Measurements from ENCODE around the gene KLHL4. TPM values are rescaled to one million over a fixed set of nuclear protein-coding genes. Genes with fewer than 3 reads are reported as not detected.

The KLHL4 gene
- total RNA-seq, 1 experiment from 2014 or later, result not detected

DNA sequence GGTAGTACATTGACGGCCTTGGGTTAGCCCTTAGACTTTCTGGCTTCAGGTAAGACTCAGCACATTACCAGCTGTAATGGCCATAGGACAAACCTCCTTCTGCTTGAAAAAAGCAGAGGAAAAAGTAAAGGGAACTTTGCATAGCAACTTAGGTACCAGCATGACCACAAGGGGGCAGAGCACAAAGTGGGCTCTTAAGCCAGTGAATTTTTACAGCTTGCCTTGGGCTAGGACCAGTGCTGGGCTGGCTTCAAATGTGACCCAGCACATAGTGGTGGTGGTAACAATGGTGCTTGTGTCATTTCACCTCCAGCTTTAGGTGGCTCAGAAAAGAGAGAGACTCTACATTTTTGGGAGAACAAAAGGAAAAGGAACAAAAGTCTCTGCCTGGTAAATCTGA is 66.1 kb downstream of the KLHL4 start:
- Histone ChIP-seq H3K4me3 (ENCODE audit: low read depth, low read length) (no peak overlapping the region), H3K27me3 (replicated peaks; ENCODE audit: control insufficient read depth, insufficient read depth, low read length) (no peaks in the 10 kb centered on the region), H3K9me3 (no peaks in the 10 kb centered on the region), H3K36me3 (ENCODE audit: control insufficient read depth, insufficient read depth, low read length) (no peaks in the 10 kb centered on the region), H3K4me1 (no peaks in the 10 kb centered on the region)
- peak in 1 of 2 experiments; percentile 10 for DNase-seq
- no peak overlapping the region for H3K4me3 Mint-ChIP-seq (ENCODE audit: unreplicated experiment)
- no peaks in the 10 kb centered on the region for H3K9me3 Mint-ChIP-seq (ENCODE audit: unreplicated experiment)
- H3K4me1 Mint-ChIP-seq (ENCODE audit: low read depth, unreplicated experiment), result no peaks in the 10 kb centered on the region
- H3K36me3 Mint-ChIP-seq (ENCODE audit: insufficient read depth, unreplicated experiment), result no peaks in the 10 kb centered on the region
- no peak overlapping the region for H3K27ac Mint-ChIP-seq (ENCODE audit: unreplicated experiment)
- no TSS peak for BruUV-seq (replicated peaks)
- POLR2A ChIA-PET, result no interaction called here
- TF ChIP-seq, protein P1, sequence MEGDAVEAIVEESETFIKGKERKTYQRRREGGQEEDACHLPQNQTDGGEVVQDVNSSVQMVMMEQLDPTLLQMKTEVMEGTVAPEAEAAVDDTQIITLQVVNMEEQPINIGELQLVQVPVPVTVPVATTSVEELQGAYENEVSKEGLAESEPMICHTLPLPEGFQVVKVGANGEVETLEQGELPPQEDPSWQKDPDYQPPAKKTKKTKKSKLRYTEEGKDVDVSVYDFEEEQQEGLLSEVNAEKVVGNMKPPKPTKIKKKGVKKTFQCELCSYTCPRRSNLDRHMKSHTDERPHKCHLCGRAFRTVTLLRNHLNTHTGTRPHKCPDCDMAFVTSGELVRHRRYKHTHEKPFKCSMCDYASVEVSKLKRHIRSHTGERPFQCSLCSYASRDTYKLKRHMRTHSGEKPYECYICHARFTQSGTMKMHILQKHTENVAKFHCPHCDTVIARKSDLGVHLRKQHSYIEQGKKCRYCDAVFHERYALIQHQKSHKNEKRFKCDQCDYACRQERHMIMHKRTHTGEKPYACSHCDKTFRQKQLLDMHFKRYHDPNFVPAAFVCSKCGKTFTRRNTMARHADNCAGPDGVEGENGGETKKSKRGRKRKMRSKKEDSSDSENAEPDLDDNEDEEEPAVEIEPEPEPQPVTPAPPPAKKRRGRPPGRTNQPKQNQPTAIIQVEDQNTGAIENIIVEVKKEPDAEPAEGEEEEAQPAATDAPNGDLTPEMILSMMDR (IDR thresholded peaks at IDR 0.05; ENCODE audit: insufficient read depth in 1 of 2, low read depth in 1 of 2, low read length in 1 of 2, severe bottlenecking in 1 of 2, unreplicated experiment in 1 of 2), result peak; percentile 26 to 35
- no peaks in the 10 kb centered on the region for H3K27me3 Mint-ChIP-seq (ENCODE audit: insufficient read depth, unreplicated experiment)
- CTCF ChIA-PET, result no interaction called here
- intact Hi-C loops (cut with micrococcal nuclease; ENCODE audit: unreplicated experiment), result loop anchor here (1.0 to 10.0 kb wide), 2 partner anchors 81 to 1031 kb away; no protein-coding TSS in a partner anchor

- ChIA-PET CTCF (no interaction called here), POLR2A (no interaction called here)
- Histone ChIP-seq H3K9me3 (no peaks in the 10 kb centered on the region), H3K36me3 (ENCODE audit: control insufficient read depth, insufficient read depth, low read length) (no peaks in the 10 kb centered on the region), H3K27me3 (replicated peaks; ENCODE audit: control insufficient read depth, insufficient read depth, low read length) (no peaks in the 10 kb centered on the region), H3K4me1 (no peaks in the 10 kb centered on the region), H3K4me3 (ENCODE audit: low read depth, low read length) (no peak overlapping the region)
- BruUV-seq (replicated peaks), result no TSS peak
- intact Hi-C loops (cut with micrococcal nuclease; ENCODE audit: unreplicated experiment), result no loop called here
- Mint-ChIP-seq H3K4me1 (ENCODE audit: low read depth, unreplicated experiment) (no peaks in the 10 kb centered on the region), H3K4me3 (ENCODE audit: unreplicated experiment) (no peak overlapping the region), H3K9me3 (ENCODE audit: unreplicated experiment) (no peaks in the 10 kb centered on the region), H3K27ac (ENCODE audit: unreplicated experiment) (no peak overlapping the region), H3K36me3 (ENCODE audit: insufficient read depth, unreplicated experiment) (no peaks in the 10 kb centered on the region), H3K27me3 (ENCODE audit: insufficient read depth, unreplicated experiment) (no peaks in the 10 kb centered on the region)
- DNase-seq, result no peak
- TF ChIP-seq, protein P1 (IDR thresholded peaks at IDR 0.05; ENCODE audit: insufficient read depth in 1 of 2, low read depth in 1 of 2, low read length in 1 of 2, severe bottlenecking in 1 of 2, unreplicated experiment in 1 of 2), result no peak
Observed at GRCh38 chrX:87616371-87616770, 98.8 kb downstream of the KLHL4 start.

DNA sequence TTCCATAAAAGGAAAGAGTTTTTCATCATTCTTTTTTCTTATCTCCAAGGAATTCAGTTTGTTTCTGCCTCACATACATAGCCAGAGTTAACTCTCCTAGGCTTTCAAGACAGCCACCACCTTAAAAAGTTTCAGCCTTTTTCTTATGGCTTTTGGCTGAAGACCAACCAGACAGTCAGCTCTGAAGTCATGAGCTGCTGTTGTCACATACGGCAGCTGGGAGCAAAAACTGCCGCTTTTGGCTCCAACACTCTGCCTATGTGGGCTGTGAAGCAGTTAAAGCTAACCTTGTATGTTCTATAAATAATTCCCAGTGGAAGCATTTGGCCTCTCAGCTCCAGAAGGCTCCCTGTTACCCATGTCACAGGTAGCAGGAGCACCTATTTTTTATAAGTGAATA is 104.1 kb downstream of the KLHL4 start:
- H3K4me3 ChIP-seq (ENCODE audit: low read depth, low read length), result no peak overlapping the region
- Mint-ChIP-seq H3K27me3 (ENCODE audit: insufficient read depth, unreplicated experiment) (no peaks in the 10 kb centered on the region), H3K27ac (ENCODE audit: unreplicated experiment) (no peak overlapping the region), H3K4me3 (ENCODE audit: unreplicated experiment) (no peak overlapping the region), H3K36me3 (ENCODE audit: insufficient read depth, unreplicated experiment) (no peaks in the 10 kb centered on the region), H3K4me1 (ENCODE audit: low read depth, unreplicated experiment) (no peaks in the 10 kb centered on the region), H3K9me3 (ENCODE audit: unreplicated experiment) (no peaks in the 10 kb centered on the region)
- BruUV-seq (replicated peaks), result no TSS peak
- CTCF ChIA-PET, result no interaction called here
- no peaks in the 10 kb centered on the region for H3K36me3 ChIP-seq (ENCODE audit: control insufficient read depth, insufficient read depth, low read length)
- no peaks in the 10 kb centered on the region for H3K4me1 ChIP-seq
- DNase-seq, result no peak
- no peaks in the 10 kb centered on the region for H3K9me3 ChIP-seq
- H3K27me3 ChIP-seq (replicated peaks; ENCODE audit: control insufficient read depth, insufficient read depth, low read length), result no peaks in the 10 kb centered on the region
- TF ChIP-seq, protein P1 (IDR thresholded peaks at IDR 0.05; ENCODE audit: insufficient read depth in 1 of 2, low read depth in 1 of 2, low read length in 1 of 2, severe bottlenecking in 1 of 2, unreplicated experiment in 1 of 2), result no peak
- intact Hi-C loops (cut with micrococcal nuclease; ENCODE audit: unreplicated experiment), result no loop called here
- POLR2A ChIA-PET, result no interaction called here
